GM23338 (cell line): ENCODE results near the gene MKLN1. TPM values are rescaled to one million over a fixed set of nuclear protein-coding genes. Genes with fewer than 3 reads are reported as not detected.

ENCODE experiments used
- ATAC-seq: fragments of 200-7000 bp; cut with Tn5 transposase; 3 replicates; pipeline ENCODE4 v1.9.1; 2020
- DNase-seq: peaks from one replicate; pipeline ENCODE4 v3.0.0-alpha.2; 2015; ENCODE audit warnings: low spot score
- H2AFZ ChIP-seq: fragments of 200-600 bp; sonication (generic); 2 replicates; pipeline ENCODE4 v1.8.0; 2016; ENCODE audit warnings: antibody characterized with exemption, mild to moderate bottlenecking, moderate library complexity
- H3F3A ChIP-seq: fragments of 200-600 bp; sonication (generic); replicated peaks from 2 replicates; pipeline ENCODE4 v1.8.0; 2017; ENCODE audit warnings: antibody characterized with exemption, mixed run types, low read depth
- H3K27ac ChIP-seq: fragments of 200-600 bp; sonication (generic); 2 replicates; pipeline ENCODE4 v1.6.1; 2016; ENCODE audit warnings: low read depth
- H3K27me3 ChIP-seq: fragments of 200-600 bp; sonication (generic); 2 replicates; pipeline ENCODE4 v1.8.0; 2016; ENCODE audit warnings: mild to moderate bottlenecking, mixed run types, moderate library complexity; ENCODE audit not compliant: insufficient read depth
- H3K36me3 ChIP-seq: fragments of 200-600 bp; sonication (generic); 2 replicates; pipeline ENCODE4 v1.8.0; 2016; ENCODE audit warnings: mild to moderate bottlenecking; ENCODE audit not compliant: insufficient read depth
- H3K4me1 ChIP-seq: fragments of 200-600 bp; sonication (generic); 2 replicates; pipeline ENCODE4 v1.8.0; 2016; ENCODE audit warnings: mild to moderate bottlenecking, moderate library complexity; ENCODE audit not compliant: insufficient read depth
- H3K4me2 ChIP-seq: fragments of 200-600 bp; sonication (generic); 2 replicates; pipeline ENCODE4 v1.7.1; 2017; ENCODE audit warnings: mixed run types
- H3K4me3 ChIP-seq: fragments of 200-600 bp; sonication (generic); 2 replicates; pipeline ENCODE4 v1.6.1; 2016; ENCODE audit warnings: mixed run types
- H3K79me2 ChIP-seq: fragments of 200-600 bp; sonication (generic); replicated peaks from 2 replicates; pipeline ENCODE4 v1.8.0; 2017; ENCODE audit warnings: mild to moderate bottlenecking; ENCODE audit not compliant: insufficient read depth
- H3K9me2 ChIP-seq: fragments of 200-600 bp; sonication (generic); 2 replicates; pipeline ENCODE4 v1.8.0; 2017; ENCODE audit not compliant: insufficient read depth
- H4K20me1 ChIP-seq: fragments of 200-600 bp; sonication (generic); replicated peaks from 2 replicates; pipeline ENCODE4 v1.8.0; 2017; ENCODE audit warnings: mild to moderate bottlenecking; ENCODE audit not compliant: insufficient read depth
- H3K27ac Mint-ChIP-seq: 2 replicates; pipeline ENCODE4 v1.8.0; 2020; ENCODE audit warnings: inconsistent platforms, mild to moderate bottlenecking, moderate library complexity, mixed read lengths
- H3K27me3 Mint-ChIP-seq: 3 replicates; pipeline ENCODE4 v1.8.0; 2022; ENCODE audit warnings: low read depth, mild to moderate bottlenecking, moderate library complexity, mixed read lengths, inconsistent platforms; ENCODE audit not compliant: insufficient read depth, poor library complexity
- H3K36me3 Mint-ChIP-seq: 3 replicates; pipeline ENCODE4 v1.8.0; 2021; ENCODE audit warnings: low read depth, mild to moderate bottlenecking, inconsistent platforms, moderate library complexity, mixed read lengths
- H3K4me1 Mint-ChIP-seq: 3 replicates; pipeline ENCODE4 v1.8.0; 2020; ENCODE audit warnings: mild to moderate bottlenecking, inconsistent platforms, mixed read lengths
- H3K4me3 Mint-ChIP-seq: 3 replicates; pipeline ENCODE4 v1.8.0; 2021; ENCODE audit warnings: moderate library complexity, mild to moderate bottlenecking, inconsistent platforms, mixed read lengths
- H3K9me3 Mint-ChIP-seq: 3 replicates; pipeline ENCODE4 v1.8.0; 2020; ENCODE audit warnings: moderate library complexity, mild to moderate bottlenecking, inconsistent platforms, mixed read lengths
- CREB1 ChIP-seq: fragments of 250-450 bp; sonication (Bioruptor Pico); IDR thresholded peaks from 2 replicates; pipeline ENCODE4 v1.5.0; 2020; ENCODE audit warnings: low read depth, mild to moderate bottlenecking, moderate library complexity
- ETS1 ChIP-seq: IDR thresholded peaks from 2 replicates; pipeline ENCODE4 v1.6.1; 2016; ENCODE audit warnings: antibody characterized with exemption
- EZH2 ChIP-seq: fragments of 200-600 bp; sonication (generic); IDR thresholded peaks from one replicate; pipeline ENCODE4 v1.8.0; 2017; ENCODE audit warnings: antibody characterized with exemption, mild to moderate bottlenecking, low read depth; ENCODE audit not compliant: unreplicated experiment
- EZH2phosphoT487 ChIP-seq: fragments of 200-600 bp; sonication (generic); IDR thresholded peaks from one replicate; pipeline ENCODE4 v1.8.1; 2018; ENCODE audit warnings: antibody characterized with exemption; ENCODE audit not compliant: unreplicated experiment
- JUNB ChIP-seq: IDR thresholded peaks from one replicate; pipeline ENCODE4 v1.6.1; 2016; ENCODE audit warnings: antibody characterized with exemption; ENCODE audit not compliant: unreplicated experiment
- POLR2AphosphoS5 ChIP-seq: IDR thresholded peaks from 2 replicates; pipeline ENCODE4 v1.6.1; 2016; ENCODE audit warnings: antibody characterized with exemption, low read depth
- REST ChIP-seq: IDR thresholded peaks from one replicate; pipeline ENCODE4 v1.6.1; 2018; ENCODE audit warnings: antibody characterized with exemption; ENCODE audit not compliant: unreplicated experiment
- STAT1 ChIP-seq: IDR thresholded peaks from one replicate; pipeline ENCODE4 v1.6.1; 2016; ENCODE audit warnings: antibody characterized with exemption; ENCODE audit not compliant: unreplicated experiment
- ZNF114 ChIP-seq: fragments of 250-450 bp; sonication (Bioruptor Pico); IDR thresholded peaks from 2 replicates; pipeline ENCODE4 v1.5.0; 2020; ENCODE audit warnings: mild to moderate bottlenecking, moderate library complexity
- ZNF331 ChIP-seq: fragments of 250-450 bp; sonication (Bioruptor Pico); IDR thresholded peaks from 2 replicates; pipeline ENCODE4 v1.5.0; 2020; ENCODE audit warnings: low read depth, mild to moderate bottlenecking, moderate library complexity
- ZNF462 ChIP-seq: fragments of 250-450 bp; sonication (Bioruptor Pico); IDR thresholded peaks from 2 replicates; pipeline ENCODE4 v1.5.0; 2020; ENCODE audit warnings: mild to moderate bottlenecking, moderate library complexity
- polyA plus RNA-seq: library from polyadenylated mRNA; unstranded; fragments of >200 nt; fragmentation: Nextera tagmentation; extraction: Ambion mirVana; gene quantifications from 2 replicates; pipeline ENCODE4 v1.2.1, GENCODE V29; 2016
- total RNA-seq: library from RNA; depleted of rRNA; stranded (reverse); fragments of >200 nt; shearing (Covaris generic); gene quantifications from 2 replicates; pipeline ENCODE4 v1.2.3, GENCODE V29; 2014

The MKLN1 gene
- total and polyA plus RNA-seq, 2 experiments from 2014 or later, result 25.3 to 46.5 TPM

- Mint-ChIP-seq H3K9me3 (no peaks in the 10 kb centered on the region; the same call in 2 of the 3 replicates), H3K27ac (peak overlapping the region; percentile 37; the same call in 1 of the 2 replicates), H3K36me3 (0 out of 3 replicates have a peak, but pooled peaks cover 4% of the 10 kb centered on the region), H3K4me3 (no peak overlapping the region), H3K4me1 (peaks cover 8% of the 10 kb centered on the region; the same call in 1 of the 3 replicates), H3K27me3 (no peaks in the 10 kb centered on the region)
- Histone ChIP-seq H3K4me3 (no peak overlapping the region), H3K36me3 (no peaks in the 10 kb centered on the region), H3K9me2 (no peaks in the 10 kb centered on the region), H3K27ac (no peak overlapping the region), H2AFZ (no peak overlapping the region), H3K4me2 (no peak overlapping the region), H3K79me2 (no peaks in the 10 kb centered on the region), H3F3A (no peaks in the 10 kb centered on the region; the same call in 1 of the 2 replicates), H3K27me3 (no peaks in the 10 kb centered on the region), H3K4me1 (no peaks in the 10 kb centered on the region), H4K20me1 (no peaks in the 10 kb centered on the region)
- TF ChIP-seq ZNF331 (CRISPR knock-in tag) (no peak), EZH2phosphoT487 (no peak), JUNB (no peak), ZNF462 (no peak), STAT1 (no peak), REST (no peak), ETS1 (no peak), ZNF114 (no peak), POLR2AphosphoS5 (no peak), EZH2 (no peak), CREB1 (CRISPR knock-in tag) (no peak)
- no peak for ATAC-seq
- DNase-seq, result no peak
Observed at GRCh38 chr7:131483586-131483985, 155.9 kb downstream of the MKLN1 start.
